Lung (tissue), 12 donors: ENCODE measurements around the gene ZNF835. TPM values are rescaled to one million over a fixed set of nuclear protein-coding genes. Genes with fewer than 3 reads are reported as not detected.

Source experiments
- ATAC-seq: fragments of 200-7000 bp; cut with Tn5 transposase; one replicate; pipeline ENCODE4 v1.9.1; 2020; ENCODE audit warnings: moderate number of reproducible peaks; ENCODE audit not compliant: insufficient read depth, low FRiP score
- DNase-seq, 3 donors: peaks; one replicate each; pipeline ENCODE4 v3.0.0-alpha.2; 2013 to 2017
- H3K27ac ChIP-seq, 2 donors: one replicate each; pipeline ENCODE4 v1.5.1; 2013; ENCODE audit warnings: mild to moderate bottlenecking in 2 of 2, moderate library complexity in 2 of 2, control low read depth in 1 of 2, inconsistent platforms in 1 of 2, low read depth in 1 of 2, low read length in 1 of 2
- H3K27me3 ChIP-seq, 3 donors: one replicate each; pipeline ENCODE4 v1.5.1; 2013; ENCODE audit warnings: low read length in 2 of 3; ENCODE audit not compliant: control insufficient read depth in 3 of 3, insufficient read depth in 3 of 3
- H3K36me3 ChIP-seq, 4 donors: one replicate each; pipeline ENCODE4 v1.5.1; 2013; ENCODE audit warnings: low read length in 4 of 4, mild to moderate bottlenecking in 1 of 4, moderate library complexity in 1 of 4; ENCODE audit not compliant: control insufficient read depth in 4 of 4, insufficient read depth in 4 of 4
- H3K4me1 ChIP-seq, 5 donors: one replicate each; pipeline ENCODE4 v1.5.1; 2013; ENCODE audit warnings: low read length in 5 of 5, mild to moderate bottlenecking in 2 of 5, moderate library complexity in 1 of 5; ENCODE audit not compliant: control insufficient read depth in 5 of 5, insufficient read depth in 5 of 5
- H3K4me3 ChIP-seq: one replicate; pipeline ENCODE4 v1.5.1; 2013; ENCODE audit warnings: mild to moderate bottlenecking, control low read depth, moderate library complexity
- H3K9ac ChIP-seq, 2 donors: one replicate each; pipeline ENCODE4 v1.5.1; 2013; ENCODE audit warnings: low read length in 2 of 2, control low read depth in 1 of 2; ENCODE audit not compliant: insufficient read depth in 1 of 2
- H3K9me3 ChIP-seq, 4 donors: one replicate each; pipeline ENCODE4 v1.5.1; 2013; ENCODE audit warnings: low read length in 3 of 4, mild to moderate bottlenecking in 1 of 4, moderate library complexity in 1 of 4; ENCODE audit not compliant: control insufficient read depth in 4 of 4, insufficient read depth in 3 of 4
- WGBS, 2 donors: extraction: QIAGEN DNeasy Blood & Tissue Kit; methylation state at CpG; one replicate each; pipeline ENCODE4 v1.1.7; 2013; 5-methylcytosine and 5-hydroxymethylcytosine counted together
- polyA plus RNA-seq, 2 donors: library from polyadenylated mRNA; stranded (reverse); fragments of 200-250 nt; gene quantifications; one replicate each; pipeline ENCODE4 v1.2.1, GENCODE V29; 2013
- total RNA-seq, 2 donors: library from RNA; depleted of rRNA in 1 of 2; stranded (reverse); fragments of >200 nt in 1 of 2; gene quantifications; one replicate each; pipeline ENCODE4 v1.2.1, GENCODE V29; 2014 to 2021
- TF ChIP-seq, protein P1 (sequence below): IDR thresholded peaks from 2 replicates; pipeline ENCODE4 v1.5.1; 2012; ENCODE audit warnings: mild to moderate bottlenecking; ENCODE audit errors: control extremely low read depth, extremely low read depth
- donor health status: control.
- donor health status: control.
- donor health status: Bipolar disorder and iron deficiency.
- donor health status: healthy.
- donor health status: DM: yes; HTN: yes; CAD: no.

Gene ZNF835
- total and polyA plus RNA-seq, 4 donors = 0.49 to 3.2 (median 1.9) TPM

DNA sequence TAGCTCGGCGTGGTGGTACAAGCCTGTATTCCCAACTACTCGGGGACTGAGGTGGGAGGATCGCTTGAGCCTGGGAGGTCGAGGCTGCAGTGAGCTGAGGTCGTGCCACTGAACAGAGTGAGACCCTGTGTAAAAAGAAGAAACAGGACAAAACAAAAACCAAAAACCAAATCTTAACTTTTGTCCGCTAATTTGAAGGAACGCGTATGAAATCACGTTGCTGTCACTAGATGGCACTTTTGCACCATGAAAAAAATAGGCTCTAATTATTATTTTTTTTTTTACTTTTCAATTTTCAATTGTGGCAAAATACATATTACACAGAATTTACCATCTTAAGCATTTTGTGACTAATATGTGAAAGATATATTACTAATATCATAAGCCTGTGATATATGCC is 17.6 kb upstream of the ZNF835 start:
- Histone ChIP-seq H3K4me1 (no peaks in the 10 kb centered on the region), H3K27ac (no peak overlapping the region), H3K9ac (no peak overlapping the region), H3K9me3 (peaks cover 0 to 15% (median 0%) of the 10 kb centered on the region in 4 donors), H3K27me3 (no peaks in the 10 kb centered on the region), H3K36me3 (no peaks in the 10 kb centered on the region), H3K4me3 (no peak overlapping the region)
- WGBS, 2 donors = 82 to 83% methylated on average over 10 of the region's 10 CpGs
- TF ChIP-seq, protein P1, sequence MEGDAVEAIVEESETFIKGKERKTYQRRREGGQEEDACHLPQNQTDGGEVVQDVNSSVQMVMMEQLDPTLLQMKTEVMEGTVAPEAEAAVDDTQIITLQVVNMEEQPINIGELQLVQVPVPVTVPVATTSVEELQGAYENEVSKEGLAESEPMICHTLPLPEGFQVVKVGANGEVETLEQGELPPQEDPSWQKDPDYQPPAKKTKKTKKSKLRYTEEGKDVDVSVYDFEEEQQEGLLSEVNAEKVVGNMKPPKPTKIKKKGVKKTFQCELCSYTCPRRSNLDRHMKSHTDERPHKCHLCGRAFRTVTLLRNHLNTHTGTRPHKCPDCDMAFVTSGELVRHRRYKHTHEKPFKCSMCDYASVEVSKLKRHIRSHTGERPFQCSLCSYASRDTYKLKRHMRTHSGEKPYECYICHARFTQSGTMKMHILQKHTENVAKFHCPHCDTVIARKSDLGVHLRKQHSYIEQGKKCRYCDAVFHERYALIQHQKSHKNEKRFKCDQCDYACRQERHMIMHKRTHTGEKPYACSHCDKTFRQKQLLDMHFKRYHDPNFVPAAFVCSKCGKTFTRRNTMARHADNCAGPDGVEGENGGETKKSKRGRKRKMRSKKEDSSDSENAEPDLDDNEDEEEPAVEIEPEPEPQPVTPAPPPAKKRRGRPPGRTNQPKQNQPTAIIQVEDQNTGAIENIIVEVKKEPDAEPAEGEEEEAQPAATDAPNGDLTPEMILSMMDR = no peak
- no peak for ATAC-seq
- no peak for DNase-seq

DNA sequence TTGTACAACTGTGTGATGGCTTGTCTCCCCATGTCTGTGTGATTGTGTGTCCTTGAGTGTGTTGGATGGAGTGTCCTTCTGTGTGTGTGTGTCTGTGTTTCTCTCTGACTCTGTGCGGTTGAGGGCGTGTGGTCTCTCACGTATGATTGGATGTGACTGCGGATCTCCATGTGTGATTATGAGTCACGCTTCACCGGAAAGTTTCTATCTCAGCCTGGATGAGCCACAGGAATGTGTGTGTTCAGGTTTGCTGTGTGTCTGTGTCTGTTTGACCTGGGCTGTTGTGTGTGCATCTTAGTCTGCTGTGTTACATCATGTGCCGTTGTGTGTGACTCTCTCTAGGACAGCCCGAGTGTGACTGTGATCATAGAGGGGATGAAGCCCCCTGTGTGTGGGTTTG is 15.5 kb upstream of the ZNF835 start:
- DNase-seq (no peak), ATAC-seq (no peak)
- no peak overlapping the region for H3K4me3 ChIP-seq
- H3K4me1 ChIP-seq = no peaks in the 10 kb centered on the region
- TF ChIP-seq, protein P1 = no peak
- H3K9me3 ChIP-seq = peaks cover 0 to 12% (median 0%) of the 10 kb centered on the region in 4 donors
- H3K9ac ChIP-seq = no peak overlapping the region
- no peak overlapping the region for H3K27ac ChIP-seq
- no peaks in the 10 kb centered on the region for H3K27me3 ChIP-seq
- WGBS, 2 donors = 79 to 81% methylated on average over 8 of the region's 8 CpGs
- no peaks in the 10 kb centered on the region for H3K36me3 ChIP-seq

DNA sequence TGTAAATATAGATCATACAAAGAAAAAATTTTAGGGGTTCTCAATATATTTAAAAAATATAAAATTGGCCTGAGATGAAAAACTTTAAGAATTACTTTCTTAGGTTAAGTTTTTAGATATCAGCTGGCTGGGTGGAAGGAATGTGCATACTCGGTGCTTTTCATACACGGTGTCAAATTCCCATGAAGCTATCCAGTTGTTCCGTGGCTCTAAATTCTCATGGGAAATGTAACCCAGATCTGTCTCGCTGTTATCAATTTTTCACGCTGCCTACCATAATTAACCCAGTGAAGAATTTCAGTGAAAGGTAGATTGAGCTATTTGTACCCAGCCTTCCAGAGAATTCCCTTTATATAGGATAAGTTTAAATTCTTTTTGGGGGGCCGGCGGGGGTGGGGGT is 11.6 kb upstream of the ZNF835 start:
- DNase-seq (no peak), ATAC-seq (no peak)
- Histone ChIP-seq H3K9me3 (peaks cover 0 to 13% (median 0%) of the 10 kb centered on the region in 4 donors), H3K4me3 (no peak overlapping the region), H3K27me3 (no peaks in the 10 kb centered on the region), H3K27ac (no peak overlapping the region), H3K4me1 (no peaks in the 10 kb centered on the region), H3K36me3 (no peaks in the 10 kb centered on the region), H3K9ac (no peak overlapping the region)
- WGBS, 2 donors = 69 to 79% methylated on average over 7 of the region's 7 CpGs
- TF ChIP-seq, protein P1 = no peak

DNA sequence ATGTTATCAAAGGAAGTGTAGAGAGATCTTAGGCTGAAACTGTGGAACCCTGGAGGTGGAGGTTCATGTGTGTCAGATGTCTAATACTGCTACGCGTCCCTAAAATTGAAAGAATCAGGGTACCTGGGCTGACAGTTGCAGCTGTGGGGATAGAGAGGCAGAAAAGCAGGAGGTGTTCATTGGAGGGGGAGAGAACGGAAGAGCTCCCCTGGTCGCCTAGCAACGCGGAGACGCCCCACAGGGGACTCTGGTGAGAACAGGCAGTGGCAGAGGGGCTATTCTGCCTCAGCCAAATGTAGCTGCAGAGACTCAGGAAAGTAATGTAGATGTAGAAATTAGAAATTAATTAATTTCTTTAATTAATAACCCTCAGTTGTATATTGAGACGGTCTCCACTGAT is 10.1 kb upstream of the ZNF835 start:
- ATAC-seq (no peak), DNase-seq (no peak)
- 61 to 71% methylated on average over 8 of the region's 8 CpGs for WGBS, 2 donors
- TF ChIP-seq, protein P1 = no peak
- H3K4me1 ChIP-seq = no peaks in the 10 kb centered on the region
- no peak overlapping the region for H3K27ac ChIP-seq
- H3K4me3 ChIP-seq = no peak overlapping the region
- no peaks in the 10 kb centered on the region for H3K36me3 ChIP-seq
- peaks cover 0 to 7% (median 0%) of the 10 kb centered on the region in 4 donors for H3K9me3 ChIP-seq
- H3K27me3 ChIP-seq = no peaks in the 10 kb centered on the region
- no peak overlapping the region for H3K9ac ChIP-seq
